ENCODE results near the gene PTAFR.

GRCh38 chr1:28194326-28195035, 18.0 kb upstream of the PTAFR start:
- TF ChIP-seq, protein P1, sequence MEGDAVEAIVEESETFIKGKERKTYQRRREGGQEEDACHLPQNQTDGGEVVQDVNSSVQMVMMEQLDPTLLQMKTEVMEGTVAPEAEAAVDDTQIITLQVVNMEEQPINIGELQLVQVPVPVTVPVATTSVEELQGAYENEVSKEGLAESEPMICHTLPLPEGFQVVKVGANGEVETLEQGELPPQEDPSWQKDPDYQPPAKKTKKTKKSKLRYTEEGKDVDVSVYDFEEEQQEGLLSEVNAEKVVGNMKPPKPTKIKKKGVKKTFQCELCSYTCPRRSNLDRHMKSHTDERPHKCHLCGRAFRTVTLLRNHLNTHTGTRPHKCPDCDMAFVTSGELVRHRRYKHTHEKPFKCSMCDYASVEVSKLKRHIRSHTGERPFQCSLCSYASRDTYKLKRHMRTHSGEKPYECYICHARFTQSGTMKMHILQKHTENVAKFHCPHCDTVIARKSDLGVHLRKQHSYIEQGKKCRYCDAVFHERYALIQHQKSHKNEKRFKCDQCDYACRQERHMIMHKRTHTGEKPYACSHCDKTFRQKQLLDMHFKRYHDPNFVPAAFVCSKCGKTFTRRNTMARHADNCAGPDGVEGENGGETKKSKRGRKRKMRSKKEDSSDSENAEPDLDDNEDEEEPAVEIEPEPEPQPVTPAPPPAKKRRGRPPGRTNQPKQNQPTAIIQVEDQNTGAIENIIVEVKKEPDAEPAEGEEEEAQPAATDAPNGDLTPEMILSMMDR (IDR thresholded peaks at IDR 0.05; ENCODE audit: low read length), result no peak
- TF ChIP-seq EZH2 (optimal IDR thresholded peaks at IDR 0.05; ENCODE audit: low read depth, low read length), result no peak
- TF ChIP-seq EZH2phosphoT487 (IDR thresholded peaks at IDR 0.05; ENCODE audit: low read length), result no peak
